Heart right ventricle (tissue), 16 donors: ENCODE data around the gene KHDC3L. TPM values are rescaled to one million over a fixed set of nuclear protein-coding genes. Genes with fewer than 3 reads are reported as not detected.

ENCODE experiments used
- ATAC-seq, 8 donors: fragments of 200-7000 bp; cut with Tn5 transposase; one replicate each; pipeline ENCODE4 v1.9.1; 2020; ENCODE audit warnings: mild to moderate bottlenecking in 8 of 8, moderate library complexity in 8 of 8, moderate number of reproducible peaks in 1 of 8
- DNase-seq, 2 donors: peaks; one replicate each; pipeline ENCODE4 v3.0.0-alpha.2; 2020
- H3K27ac ChIP-seq, 10 donors: fragments of 200-600 bp; sonication (generic) in 2 of 10; one replicate each; pipeline versions ENCODE4 v1.5.0 to v1.8.0; 2020 to 2022; ENCODE audit warnings: mild to moderate bottlenecking in 3 of 10
- H3K27me3 ChIP-seq, 7 donors: fragments of 200-600 bp; one replicate each; pipeline ENCODE4 v1.8.0; 2021 to 2022; ENCODE audit warnings: mild to moderate bottlenecking in 2 of 7
- H3K36me3 ChIP-seq, 9 donors: fragments of 200-600 bp; sonication (generic) in 1 of 9; one replicate each; pipeline versions ENCODE4 v1.5.0 to v1.8.0; 2020 to 2022; ENCODE audit warnings: mild to moderate bottlenecking in 2 of 9
- H3K4me1 ChIP-seq, 9 donors: fragments of 200-600 bp; sonication (generic) in 1 of 9; one replicate each; pipeline versions ENCODE4 v1.5.0 to v1.8.0; 2020 to 2022; ENCODE audit warnings: mild to moderate bottlenecking in 4 of 9
- H3K4me3 ChIP-seq, 10 donors: fragments of 200-600 bp; sonication (generic) in 2 of 10; one replicate each; pipeline versions ENCODE4 v1.5.0 to v1.8.0; 2020 to 2022; ENCODE audit warnings: mild to moderate bottlenecking in 7 of 10, moderate library complexity in 2 of 10
- H3K9me3 ChIP-seq, 11 donors: fragments of 200-600 bp in 10 of 11; sonication (generic) in 2 of 11; one replicate each; pipeline versions ENCODE4 v1.5.0 to v1.8.0; 2013 to 2022; ENCODE audit warnings: mild to moderate bottlenecking in 2 of 11, control low read depth in 1 of 11, moderate library complexity in 1 of 11
- CTCF ChIP-seq, 9 donors: fragments of 200-600 bp; sonication (generic) in 2 of 9; IDR thresholded peaks; one replicate each; pipeline versions ENCODE4 v1.5.0 to v1.8.0; 2021 to 2022; ENCODE audit warnings: antibody characterized with exemption in 9 of 9, mild to moderate bottlenecking in 5 of 9, moderate library complexity in 1 of 9
- WGBS, 2 donors: extraction: QIAGEN DNeasy Blood & Tissue Kit; methylation state at CpG; one replicate each; pipeline ENCODE4 v1.1.7; 2013; ENCODE audit warnings: inconsistent platforms in 1 of 2; 5-methylcytosine and 5-hydroxymethylcytosine counted together
- intact Hi-C, 10 donors: fragments of 100-400 bp; cut with DNase I; formaldehyde crosslinking; loops; one replicate each; pipeline versions ENCODE4 v1.11.1 to v1.14.2; 2022
- polyA plus RNA-seq, 2 donors: library from polyadenylated mRNA; stranded (reverse); fragments of 200-250 nt; gene quantifications; one replicate each; pipeline ENCODE4 v1.2.3, GENCODE V29; 2013
- total RNA-seq, 10 donors: library from RNA; stranded (reverse); fragmentation: NEBNext Ultra II Directional in 3 of 10; extraction: Animal tissue kit (Norgen Biotek cat#: 25700) in 3 of 10; gene quantifications; one replicate each; pipeline versions ENCODE4 v1.2.1 to v1.2.4, GENCODE V29; 2021 to 2023
- donor health status: Arrhythmogenic right ventricular cardiomyopathy.
- donor health status: ischemic (EF 13 %, LVEDD 7.1; RV severe dilation, severe dysfunction).
- donor health status: healthy with polysubstance abuse.
- donor health status: DM: no; HTN: yes; CAD: no.
- donor health status: DM: no; HTN: no; CAD: no.
- donor health status: ischemic (EF 25% LVEDD 6.9; RV normal size, moderate dysfunction).
- donor health status: ischemic (EF 25% LVEDD 5.7; RV mildly dilated, moderate dysfunction).
- donor health status: healthy.
- donor health status: DM: yes; HTN: yes; CAD: no.
- donor health status: Ischemic cardiomyopathy.
- donor health status: ischemic (EF 35%, LVEDD 5.7; RV mildly dilated, moderate dysfunction).
- donor health status: nonischemic (EF 11% LVEDD 7.7; RV severe dilation, severe dysfunction).
- donor health status: DM: yes; HTN: yes; CAD: no.
- donor health status: PGD.
- donor health status: ischemic (EF 29% LVEDD 5.4; RV normal size, mild dysfunction).
- donor health status: nonischemic (EF 23%, LVEDD 6.1; RV moderate dilation, normal function).

Gene KHDC3L
- total and polyA plus RNA-seq, 12 donors, result not detected

- intact Hi-C loops, result loop anchor here in 8 of 10 donors (5.0 to 10.0 kb wide), 3 partner anchors 41 to 916 kb away; no protein-coding TSS in a partner anchor
- DNase-seq, result no peak
- Histone ChIP-seq H3K27me3 (peaks cover 0 to 43% (median 22%) of the 10 kb centered on the region in 7 donors), H3K36me3 (no peaks in the 10 kb centered on the region), H3K4me1 (no peaks in the 10 kb centered on the region), H3K27ac (no peak overlapping the region), H3K4me3 (no peak overlapping the region), H3K9me3 (no peaks in the 10 kb centered on the region)
- ATAC-seq, result no peak
- 66 to 71% methylated on average over 3 of the region's 3 CpGs for WGBS, 2 donors
- TF ChIP-seq CTCF (IDR thresholded peaks at IDR 0.05), result no peak
Measured at GRCh38 chr6:73328790-73329189, 33.7 kb upstream of the KHDC3L start.

- Histone ChIP-seq H3K4me3 (no peak overlapping the region), H3K9me3 (no peaks in the 10 kb centered on the region), H3K27me3 (peaks cover 0 to 43% (median 22%) of the 10 kb centered on the region in 7 donors), H3K36me3 (no peaks in the 10 kb centered on the region), H3K4me1 (no peaks in the 10 kb centered on the region), H3K27ac (no peak overlapping the region)
- ATAC-seq (no peak), DNase-seq (no peak)
- intact Hi-C loops, result loop anchor here in 8 of 10 donors (5.0 to 10.0 kb wide), 3 partner anchors 42 to 917 kb away; no protein-coding TSS in a partner anchor
- 58 to 70% methylated on average over 3 of the region's 3 CpGs for WGBS, 2 donors
- TF ChIP-seq CTCF (IDR thresholded peaks at IDR 0.05), result no peak
Measured at GRCh38 chr6:73329201-73329600, 33.3 kb upstream of the KHDC3L start.

- 61 to 64% methylated on average over 3 of the region's 3 CpGs for WGBS, 2 donors
- intact Hi-C loops, result no loop called here
- ATAC-seq, result no peak
- Histone ChIP-seq H3K36me3 (no peaks in the 10 kb centered on the region), H3K27me3 (peaks cover 0 to 7% (median 0%) of the 10 kb centered on the region in 7 donors), H3K4me1 (no peaks in the 10 kb centered on the region), H3K27ac (no peak overlapping the region), H3K4me3 (no peak overlapping the region), H3K9me3 (no peaks in the 10 kb centered on the region)
- no peak for TF ChIP-seq CTCF (IDR thresholded peaks at IDR 0.05)
- no peak for DNase-seq
Measured at GRCh38 chr6:73339340-73339739, 23.1 kb upstream of the KHDC3L start.

- no peak for DNase-seq
- Histone ChIP-seq H3K9me3 (no peaks in the 10 kb centered on the region), H3K4me3 (no peak overlapping the region), H3K27me3 (peaks cover 0 to 7% (median 0%) of the 10 kb centered on the region in 7 donors), H3K27ac (no peak overlapping the region), H3K4me1 (no peaks in the 10 kb centered on the region), H3K36me3 (no peaks in the 10 kb centered on the region)
- TF ChIP-seq CTCF (IDR thresholded peaks at IDR 0.05), result no peak
- no peak for ATAC-seq
- WGBS, 2 donors, result 54 to 55% methylated on average over 2 of the region's 2 CpGs
- intact Hi-C loops, result loop anchor here in 1 of 10 donors (10.0 kb wide), 1 partner anchor 915 kb away; no protein-coding TSS in a partner anchor
Measured at GRCh38 chr6:73340048-73340447, 22.4 kb upstream of the KHDC3L start.
